ENCODE data around the gene TPRG1L. TPM values are rescaled to one million over a fixed set of nuclear protein-coding genes. Genes with fewer than 3 reads are reported as not detected.
"Not testable (repeated sequence)": the region's sequence is repeated elsewhere in the genome, so short reads cannot be mapped to it uniquely, and the experiment has no call there.

Gene TPRG1L
- total and polyA plus RNA-seq, 2 of the 4 experiments (the other 2 are of a cell fraction) = 25.3 to 39.5 TPM

- intact Hi-C loops (cut with micrococcal nuclease); H2AK9ac ChIP-seq (replicated peaks; ENCODE audit: low read depth, low read length, poor library complexity); H3K36me3 ChIP-seq (ENCODE audit: control insufficient read depth, insufficient read depth, low read length); H2BK15ac ChIP-seq (ENCODE audit: low read depth, low read length); DNase-seq; in situ Hi-C loops (cut with MboI; ENCODE audit: low sequenced_read_pairs); H3K23ac ChIP-seq (ENCODE audit: low read depth, low read length); H2BK120ac ChIP-seq (ENCODE audit: low read depth, low read length); H3K9ac ChIP-seq (ENCODE audit: low read depth, low read length); BruUV-seq (replicated peaks); H3K27ac ChIP-seq (ENCODE audit: insufficient read depth, low read length); H3K4me3 ChIP-seq (ENCODE audit: insufficient read depth, low read depth, low read length); H4K5ac ChIP-seq (ENCODE audit: low read depth, low read length); H3K9me3 ChIP-seq (ENCODE audit: control insufficient read depth, insufficient read depth, low read length); H4K8ac ChIP-seq (ENCODE audit: low read depth in 2 of 2, low read length in 2 of 2); H3K27me3 ChIP-seq (ENCODE audit: control insufficient read depth, insufficient read depth, low read length); H3K4ac ChIP-seq (ENCODE audit: low read depth, low read length); H3K79me1 ChIP-seq (ENCODE audit: low read depth in 1 of 2, low read length in 2 of 2); H2BK20ac ChIP-seq (ENCODE audit: low read depth, low read length); H3K4me1 ChIP-seq (ENCODE audit: control insufficient read depth, insufficient read depth, low read length); H2AK5ac ChIP-seq (ENCODE audit: low read depth, low read length); H3K9me1 ChIP-seq (ENCODE audit: insufficient read depth, low read length); H2BK5ac ChIP-seq (ENCODE audit: low read depth, low read length, poor library complexity, severe bottlenecking); CTCF ChIA-PET; POLR2A ChIA-PET (ENCODE audit: unreplicated experiment); ATAC-seq (ENCODE audit: low read depth); H3K18ac ChIP-seq (ENCODE audit: low read depth, low read length); dilution Hi-C loops (cut with HindIII; ENCODE audit: low sequenced_read_pairs, unreplicated experiment); H2AFZ ChIP-seq (replicated peaks; ENCODE audit: low read length, poor library complexity); H3K56ac ChIP-seq (ENCODE audit: extremely low read depth, insufficient read depth, low read length); H3K4me2 ChIP-seq (ENCODE audit: low read depth, low read length); H4K91ac ChIP-seq (ENCODE audit: insufficient read depth, low read depth, low read length); H3K14ac ChIP-seq (replicated peaks; ENCODE audit: low read depth, low read length); H4K20me1 ChIP-seq (ENCODE audit: insufficient read depth, low read length): not testable (repeated sequence)
- WGBS, 2 experiments (ENCODE audit: extremely low coverage in 2 of 2, insufficient read length in 1 of 2) = 81% methylated on average over 7 of the region's 21 CpGs; no CpG with 5 or more reads in 1 of the 2 experiments
These were observed 41.1 kb upstream of the TPRG1L start for GRCh38 chr1:3583751-3584150.

Measured in IMR-90 (cell line).